Endothelial cell of umbilical vein (primary cell): ENCODE measurements around the gene ZNF407. TPM values are rescaled to one million over a fixed set of nuclear protein-coding genes. Genes with fewer than 3 reads are reported as not detected.

Experiments used
- BruUV-seq: library from RNA; stranded (reverse); fragments of 400-500 nt; replicated peaks from 2 replicates; lab custom pipeline; 2021; lab: Mats Ljungman, UMichigan
- CTCF ChIA-PET: fragments of 300-600, 350-600 bp; sonication (Branson Sonifier 250); formaldehyde crosslinking; loops from one replicate; lab custom pipeline; 2021; ENCODE audit warnings: antibody characterized with exemption, inconsistent platforms; lab: Charles Lee
- POLR2A ChIA-PET: fragments of 300-600, 350-600 bp; sonication (Branson Sonifier 250); formaldehyde crosslinking; loops from one replicate; lab custom pipeline; 2021; ENCODE audit warnings: antibody characterized with exemption, inconsistent platforms; lab: Charles Lee
- DNase-seq: peaks from one replicate; pipeline ENCODE4 v3.0.0-alpha.2; 2011; ENCODE audit warnings: low read depth, low spot score
- FAIRE-seq: peaks from 2 replicates; lab custom pipeline; 2011; peaks lifted over from hg19 to GRCh38; lab: Jason Lieb, UNC
- H2AFZ ChIP-seq: 2 replicates; pipeline ENCODE4 v1.6.0; 2012; ENCODE audit warnings: low read depth, low read length, control low read depth, inconsistent platforms
- H3K27ac ChIP-seq: 2 replicates; pipeline ENCODE4 v1.5.1; 2011; ENCODE audit warnings: low read depth, mild to moderate bottlenecking, control low read depth, low read length, moderate library complexity; ENCODE audit not compliant: insufficient read depth
- H3K27me3 ChIP-seq, 2 experiments: 2 replicates each; pipeline versions ENCODE4 v1.6.0 to v1.6.1; 2011; ENCODE audit warnings: low read length in 2 of 2, mixed read lengths in 1 of 2; ENCODE audit not compliant: control insufficient read depth in 2 of 2, insufficient read depth in 2 of 2
- H3K36me3 ChIP-seq, 2 experiments: 2 replicates in 1 of 2; 3 replicates in 1 of 2; pipeline ENCODE4 v1.5.1; 2011; ENCODE audit warnings: low read length in 2 of 2, mild to moderate bottlenecking in 1 of 2, moderate library complexity in 1 of 2; ENCODE audit not compliant: control insufficient read depth in 2 of 2, insufficient read depth in 2 of 2; ENCODE audit errors: extremely low read depth in 1 of 2
- H3K4me1 ChIP-seq: 3 replicates; pipeline ENCODE4 v1.5.1; 2011; ENCODE audit warnings: mild to moderate bottlenecking, low read length; ENCODE audit not compliant: control insufficient read depth, insufficient read depth; ENCODE audit errors: extremely low read depth
- H3K4me2 ChIP-seq: 2 replicates; pipeline ENCODE4 v1.6.1; 2011; ENCODE audit warnings: low read length, control low read depth, mixed read lengths; ENCODE audit not compliant: insufficient read depth
- H3K4me3 ChIP-seq, 3 experiments: fragments of 200-600 bp in 1 of 3; sonication (generic), shearing (Covaris generic) in 1 of 3; replicated peaks in 1 of 3; 2 replicates each; pipeline ENCODE4 v1.5.1; 2011 to 2016; ENCODE audit warnings: control low read depth in 3 of 3, low read length in 3 of 3, mild to moderate bottlenecking in 2 of 3, inconsistent platforms in 1 of 3, low read depth in 1 of 3, moderate library complexity in 1 of 3; ENCODE audit not compliant: insufficient read depth in 1 of 3
- H3K79me2 ChIP-seq: 2 replicates; pipeline ENCODE4 v1.6.0; 2012; ENCODE audit warnings: low read length, inconsistent platforms; ENCODE audit not compliant: control insufficient read depth, insufficient read depth
- H3K9ac ChIP-seq: replicated peaks from 2 replicates; pipeline ENCODE3; 2011; ENCODE audit warnings: low read length, control low read depth; ENCODE audit not compliant: insufficient read depth; ENCODE audit errors: extremely low read depth
- H3K9me1 ChIP-seq: replicated peaks from 3 replicates; pipeline ENCODE4 v1.6.0; 2011; ENCODE audit warnings: mild to moderate bottlenecking, low read length; ENCODE audit not compliant: control insufficient read depth, insufficient read depth; ENCODE audit errors: extremely low read depth
- H3K9me3 ChIP-seq: replicated peaks from 2 replicates; pipeline ENCODE4 v1.5.1; 2012; ENCODE audit warnings: low read length, inconsistent platforms; ENCODE audit not compliant: control insufficient read depth, insufficient read depth
- H4K20me1 ChIP-seq: replicated peaks from 2 replicates; pipeline ENCODE3; 2011; ENCODE audit warnings: mild to moderate bottlenecking, low read length; ENCODE audit not compliant: control insufficient read depth, insufficient read depth; ENCODE audit errors: extremely low read depth
- EZH2 ChIP-seq: IDR thresholded peaks from 2 replicates; pipeline ENCODE4 v1.6.1; 2012; ENCODE audit warnings: borderline replicate concordance, low read depth, mild to moderate bottlenecking, moderate library complexity, low read length, inconsistent platforms; ENCODE audit not compliant: severe bottlenecking
- FOS ChIP-seq: IDR thresholded peaks from 2 replicates; pipeline ENCODE4 v1.6.1; 2011; ENCODE audit warnings: mild to moderate bottlenecking, low read length, moderate library complexity, borderline replicate concordance; ENCODE audit not compliant: insufficient read depth
- GATA2 ChIP-seq: IDR thresholded peaks from 2 replicates; pipeline ENCODE4 v1.7.0; 2011; ENCODE audit warnings: low read depth, mild to moderate bottlenecking, moderate library complexity, mixed read lengths, low read length; ENCODE audit not compliant: insufficient read length, insufficient read depth
- JUN ChIP-seq: IDR thresholded peaks from 2 replicates; pipeline ENCODE4 v1.6.1; 2011; ENCODE audit warnings: borderline replicate concordance, low read depth; ENCODE audit not compliant: insufficient read length, insufficient read depth
- MAX ChIP-seq: IDR thresholded peaks from 2 replicates; pipeline ENCODE4 v1.6.1; 2011; ENCODE audit not compliant: insufficient read depth, insufficient read length
- MYC ChIP-seq: IDR thresholded peaks from one replicate; pipeline ENCODE4 v1.6.1; 2011; ENCODE audit warnings: mild to moderate bottlenecking, low read depth, low read length
- POLR2A ChIP-seq: IDR thresholded peaks from 2 replicates; pipeline ENCODE4 v1.6.1; 2012; ENCODE audit warnings: low read depth, mild to moderate bottlenecking, control low read depth, low read length
- POLR2AphosphoS5 ChIP-seq: IDR thresholded peaks from 2 replicates; pipeline ENCODE4 v1.6.1; 2012; ENCODE audit warnings: low read depth, mild to moderate bottlenecking, control low read depth, low read length, moderate library complexity; ENCODE audit not compliant: insufficient read depth
- dilution Hi-C: fragments of 300-500 bp; cut with MboI; formaldehyde crosslinking; loops from one replicate; pipeline ENCODE4 v1.15.0; 2019; ENCODE audit warnings: low sequenced_read_pairs; ENCODE audit not compliant: extremely low pct_ligation_motif_present
- intact Hi-C: fragments of 100-400 bp; cut with micrococcal nuclease; formaldehyde crosslinking; loops from one replicate; pipeline ENCODE4 v1.10.0; 2022
- polyA plus RNA-seq, 4 experiments: library from polyadenylated mRNA; depleted of rRNA in 3 of 4; stranded (reverse) in 3 of 4; unstranded in 1 of 4; fragments of >200 nt; gene quantifications; 2 replicates each; pipeline versions ENCODE4 v1.2.1 to v1.2.3, GENCODE V29; 2011 to 2012; ENCODE audit warnings: missing spikeins in 1 of 4
- total RNA-seq: library from RNA; stranded (reverse); gene quantifications from 2 replicates; pipeline ENCODE4 v1.2.3, GENCODE V29; 2021
- TF ChIP-seq, protein P1 (sequence below), 2 donors: IDR thresholded peaks; 1 replicate in 1 of 2; 2 replicates in 1 of 2; pipeline ENCODE4 v1.5.1; 2011; ENCODE audit warnings: low read length in 2 of 2, mild to moderate bottlenecking in 2 of 2, moderate library complexity in 2 of 2, control low read depth in 1 of 2, inconsistent platforms in 1 of 2, low read depth in 1 of 2; ENCODE audit not compliant: insufficient read depth in 1 of 2; ENCODE audit errors: extremely low read depth in 1 of 2

The ZNF407 gene
- total and polyA plus RNA-seq, 2 donors (not counting 3 experiments of a cell fraction or from before 2014, with no cell fraction given) = 3.8 to 20.1 TPM

DNA sequence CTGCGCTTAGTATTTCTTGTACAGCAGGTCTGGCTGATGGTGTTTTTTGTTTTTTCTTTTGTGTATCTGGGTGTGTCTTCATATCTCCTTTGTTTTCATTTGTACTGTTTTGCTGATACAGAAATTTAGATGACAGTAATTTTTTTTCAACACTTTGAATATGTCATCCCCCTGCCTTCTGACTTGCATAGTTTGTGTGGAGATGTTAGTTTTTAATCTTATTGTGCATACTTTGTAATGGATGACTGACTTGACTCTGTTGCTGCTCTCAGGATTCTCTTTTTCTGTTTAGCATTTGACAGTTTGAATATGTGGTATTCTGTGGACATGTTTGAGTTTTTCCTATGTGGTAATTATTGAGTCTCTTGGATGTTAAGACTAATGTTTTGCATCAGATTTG lies 161.3 kb downstream of the ZNF407 start:
- DNase-seq = no peak
- H3K9me1 ChIP-seq = no peaks in the 10 kb centered on the region
- H4K20me1 ChIP-seq = no peaks in the 10 kb centered on the region
- no peak overlapping the region for H2AFZ ChIP-seq
- FAIRE-seq = no peak
- H3K9me3 ChIP-seq = no peaks in the 10 kb centered on the region
- H3K36me3 ChIP-seq = no peaks in the 10 kb centered on the region
- no peak overlapping the region for H3K9ac ChIP-seq
- dilution Hi-C loops = no loop called here
- no peaks in the 10 kb centered on the region for H3K79me2 ChIP-seq
- no peak for TF ChIP-seq MAX
- no peak for TF ChIP-seq FOS
- no peak for TF ChIP-seq EZH2
- no peak for TF ChIP-seq JUN
- TF ChIP-seq POLR2A = no peak
- TF ChIP-seq, protein P1, sequence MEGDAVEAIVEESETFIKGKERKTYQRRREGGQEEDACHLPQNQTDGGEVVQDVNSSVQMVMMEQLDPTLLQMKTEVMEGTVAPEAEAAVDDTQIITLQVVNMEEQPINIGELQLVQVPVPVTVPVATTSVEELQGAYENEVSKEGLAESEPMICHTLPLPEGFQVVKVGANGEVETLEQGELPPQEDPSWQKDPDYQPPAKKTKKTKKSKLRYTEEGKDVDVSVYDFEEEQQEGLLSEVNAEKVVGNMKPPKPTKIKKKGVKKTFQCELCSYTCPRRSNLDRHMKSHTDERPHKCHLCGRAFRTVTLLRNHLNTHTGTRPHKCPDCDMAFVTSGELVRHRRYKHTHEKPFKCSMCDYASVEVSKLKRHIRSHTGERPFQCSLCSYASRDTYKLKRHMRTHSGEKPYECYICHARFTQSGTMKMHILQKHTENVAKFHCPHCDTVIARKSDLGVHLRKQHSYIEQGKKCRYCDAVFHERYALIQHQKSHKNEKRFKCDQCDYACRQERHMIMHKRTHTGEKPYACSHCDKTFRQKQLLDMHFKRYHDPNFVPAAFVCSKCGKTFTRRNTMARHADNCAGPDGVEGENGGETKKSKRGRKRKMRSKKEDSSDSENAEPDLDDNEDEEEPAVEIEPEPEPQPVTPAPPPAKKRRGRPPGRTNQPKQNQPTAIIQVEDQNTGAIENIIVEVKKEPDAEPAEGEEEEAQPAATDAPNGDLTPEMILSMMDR (IDR thresholded peaks at IDR 0.05; ENCODE audit: extremely low read depth in 1 of 2, insufficient read depth in 1 of 2, low read depth in 1 of 2, low read length in 2 of 2) = no peak
- TF ChIP-seq POLR2AphosphoS5 = no peak
- TF ChIP-seq MYC = no peak
- no peak for TF ChIP-seq GATA2
- H3K4me2 ChIP-seq = no peak overlapping the region
- H3K4me3 ChIP-seq = no peak overlapping the region
- no peak overlapping the region for H3K27ac ChIP-seq
- H3K4me1 ChIP-seq = no peaks in the 10 kb centered on the region
- no peaks in the 10 kb centered on the region for H3K27me3 ChIP-seq
- CTCF ChIA-PET = no interaction called here
- BruUV-seq = no TSS peak
- POLR2A ChIA-PET = no interaction called here
- intact Hi-C loops = no loop called here
